Heart right ventricle (tissue), 16 donors: ENCODE measurements around the gene TRPM1. TPM values are rescaled to one million over a fixed set of nuclear protein-coding genes. Genes with fewer than 3 reads are reported as not detected.

ENCODE experiments used
- ATAC-seq, 8 donors: fragments of 200-7000 bp; cut with Tn5 transposase; one replicate each; pipeline ENCODE4 v1.9.1; 2020; ENCODE audit warnings: mild to moderate bottlenecking in 8 of 8, moderate library complexity in 8 of 8, moderate number of reproducible peaks in 1 of 8
- DNase-seq, 2 donors: peaks; one replicate each; pipeline ENCODE4 v3.0.0-alpha.2; 2020
- H3K27ac ChIP-seq, 10 donors: fragments of 200-600 bp; sonication (generic) in 2 of 10; one replicate each; pipeline versions ENCODE4 v1.5.0 to v1.8.0; 2020 to 2022; ENCODE audit warnings: mild to moderate bottlenecking in 3 of 10
- H3K27me3 ChIP-seq, 7 donors: fragments of 200-600 bp; one replicate each; pipeline ENCODE4 v1.8.0; 2021 to 2022; ENCODE audit warnings: mild to moderate bottlenecking in 2 of 7
- H3K36me3 ChIP-seq, 9 donors: fragments of 200-600 bp; sonication (generic) in 1 of 9; one replicate each; pipeline versions ENCODE4 v1.5.0 to v1.8.0; 2020 to 2022; ENCODE audit warnings: mild to moderate bottlenecking in 2 of 9
- H3K4me1 ChIP-seq, 9 donors: fragments of 200-600 bp; sonication (generic) in 1 of 9; one replicate each; pipeline versions ENCODE4 v1.5.0 to v1.8.0; 2020 to 2022; ENCODE audit warnings: mild to moderate bottlenecking in 4 of 9
- H3K4me3 ChIP-seq, 10 donors: fragments of 200-600 bp; sonication (generic) in 2 of 10; one replicate each; pipeline versions ENCODE4 v1.5.0 to v1.8.0; 2020 to 2022; ENCODE audit warnings: mild to moderate bottlenecking in 7 of 10, moderate library complexity in 2 of 10
- H3K9me3 ChIP-seq, 11 donors: fragments of 200-600 bp in 10 of 11; sonication (generic) in 2 of 11; one replicate each; pipeline versions ENCODE4 v1.5.0 to v1.8.0; 2013 to 2022; ENCODE audit warnings: mild to moderate bottlenecking in 2 of 11, control low read depth in 1 of 11, moderate library complexity in 1 of 11
- CTCF ChIP-seq, 9 donors: fragments of 200-600 bp; sonication (generic) in 2 of 9; IDR thresholded peaks; one replicate each; pipeline versions ENCODE4 v1.5.0 to v1.8.0; 2021 to 2022; ENCODE audit warnings: antibody characterized with exemption in 9 of 9, mild to moderate bottlenecking in 5 of 9, moderate library complexity in 1 of 9
- WGBS, 2 donors: extraction: QIAGEN DNeasy Blood & Tissue Kit; methylation state at CpG; one replicate each; pipeline ENCODE4 v1.1.7; 2013; ENCODE audit warnings: inconsistent platforms in 1 of 2; 5-methylcytosine and 5-hydroxymethylcytosine counted together
- intact Hi-C, 10 donors: fragments of 100-400 bp; cut with DNase I; formaldehyde crosslinking; loops; one replicate each; pipeline versions ENCODE4 v1.11.1 to v1.14.2; 2022
- polyA plus RNA-seq, 2 donors: library from polyadenylated mRNA; stranded (reverse); fragments of 200-250 nt; gene quantifications; one replicate each; pipeline ENCODE4 v1.2.3, GENCODE V29; 2013
- total RNA-seq, 10 donors: library from RNA; stranded (reverse); fragmentation: NEBNext Ultra II Directional in 3 of 10; extraction: Animal tissue kit (Norgen Biotek cat#: 25700) in 3 of 10; gene quantifications; one replicate each; pipeline versions ENCODE4 v1.2.1 to v1.2.4, GENCODE V29; 2021 to 2023
- donor health status: Arrhythmogenic right ventricular cardiomyopathy.
- donor health status: ischemic (EF 13 %, LVEDD 7.1; RV severe dilation, severe dysfunction).
- donor health status: healthy with polysubstance abuse.
- donor health status: DM: no; HTN: yes; CAD: no.
- donor health status: DM: no; HTN: no; CAD: no.
- donor health status: ischemic (EF 25% LVEDD 6.9; RV normal size, moderate dysfunction).
- donor health status: ischemic (EF 25% LVEDD 5.7; RV mildly dilated, moderate dysfunction).
- donor health status: healthy.
- donor health status: DM: yes; HTN: yes; CAD: no.
- donor health status: Ischemic cardiomyopathy.
- donor health status: ischemic (EF 35%, LVEDD 5.7; RV mildly dilated, moderate dysfunction).
- donor health status: nonischemic (EF 11% LVEDD 7.7; RV severe dilation, severe dysfunction).
- donor health status: DM: yes; HTN: yes; CAD: no.
- donor health status: PGD.
- donor health status: ischemic (EF 29% LVEDD 5.4; RV normal size, mild dysfunction).
- donor health status: nonischemic (EF 23%, LVEDD 6.1; RV moderate dilation, normal function).

Gene TRPM1
- total and polyA plus RNA-seq, 12 donors: 0.06 TPM; not detected in 11

GRCh38 chr15:30997270-30997669, 104.3 kb downstream of the TRPM1 start:
- Histone ChIP-seq H3K27me3 (peaks cover 0 to 8% (median 0%) of the 10 kb centered on the region in 7 donors), H3K27ac (no peak overlapping the region), H3K4me1 (peaks cover 0 to 6% (median 4%) of the 10 kb centered on the region in 9 donors), H3K36me3 (no peaks in the 10 kb centered on the region), H3K9me3 (peaks cover 0 to 6% (median 0%) of the 10 kb centered on the region in 11 donors), H3K4me3 (no peak overlapping the region)
- 94 to 97% methylated on average over 1 of the region's 1 CpG for WGBS, 2 donors
- intact Hi-C loops: loop anchor here in 1 of 10 donors (10.0 kb wide), 1 partner anchor 328 kb away; the partner anchor contains the start of gene KLF13
- ATAC-seq: no peak
- no peak for DNase-seq
- no peak for TF ChIP-seq CTCF (IDR thresholded peaks at IDR 0.05)

GRCh38 chr15:30992249-30992864, 109.2 kb downstream of the TRPM1 start:
- H3K4me1 ChIP-seq: peaks cover 0 to 42% (median 38%) of the 10 kb centered on the region in 9 donors
- WGBS, 2 donors: 63 to 70% methylated on average over 7 of the region's 7 CpGs
- H3K4me3 ChIP-seq: peak overlapping the region; percentile 55 to 97 (median 94)
- H3K9me3 ChIP-seq: no peaks in the 10 kb centered on the region
- no peak for TF ChIP-seq CTCF (IDR thresholded peaks at IDR 0.05)
- no peak for ATAC-seq
- H3K36me3 ChIP-seq: peaks cover 0 to 10% (median 0%) of the 10 kb centered on the region in 9 donors
- intact Hi-C loops: loop anchor here in 2 of 10 donors (5.0 to 10.0 kb wide), 2 partner anchors 40 to 332 kb away; partner anchors contain the start of gene KLF13 (in 1 of the 2)
- peak overlapping the region; percentile 80 to 99 (median 95) for H3K27ac ChIP-seq
- no peaks in the 10 kb centered on the region for H3K27me3 ChIP-seq
- no peak for DNase-seq

GRCh38 chr15:30991255-30992235, 110.0 kb downstream of the TRPM1 start, which contains the start of gene MTMR10:
TSS of gene MTMR10 (minus strand) at chr15:30991628. CDS start at chr15:30991506, 122 bp downstream.
- TF ChIP-seq CTCF (IDR thresholded peaks at IDR 0.05): no peak
- intact Hi-C loops: loop anchor here in 2 of 10 donors (5.0 to 10.0 kb wide), 2 partner anchors 41 to 333 kb away; partner anchors contain the start of gene KLF13 (in 1 of the 2)
- H3K36me3 ChIP-seq: peaks cover 0 to 18% (median 0%) of the 10 kb centered on the region in 9 donors

More at GRCh38 chr15:30991255-30992235, 110.0 kb downstream of the TRPM1 start, which contains the start of gene MTMR10:
- H3K9me3 ChIP-seq: no peaks in the 10 kb centered on the region
- H3K27ac ChIP-seq: peak within 1 kb of the TSS; percentile 80 to 99 (median 95)
- H3K4me1 ChIP-seq: peaks cover 0 to 50% (median 45%) of the 10 kb centered on the region in 9 donors
- H3K27me3 ChIP-seq: no peaks in the 10 kb centered on the region
- ATAC-seq: peak; percentile 94 to 98 (median 96)
- 1% methylated on average over 100 to 114 of the region's 114 CpGs for WGBS, 2 donors
- peak; percentile 78 to 82 for DNase-seq
- H3K4me3 ChIP-seq: peak within 1 kb of the TSS; percentile 55 to 97 (median 94)
